AG08395 (cell line): ENCODE data around the gene IL17RD.

Experiments
- DNase-seq: peaks from one replicate; pipeline ENCODE4 v3.0.0; 2012; ENCODE audit warnings: mixed read lengths, low spot score

Gene IL17RD

GRCh38 chr3:57130571-57131209, 34.5 kb downstream of the IL17RD start:
- DNase-seq = no peak

GRCh38 chr3:57128826-57129667, 36.1 kb downstream of the IL17RD start:
- peak; percentile 28 for DNase-seq

GRCh38 chr3:57127891-57128518, 37.1 kb downstream of the IL17RD start:
- peak; percentile 78 for DNase-seq

GRCh38 chr3:57126244-57126643, 38.9 kb downstream of the IL17RD start:
- no peak for DNase-seq

GRCh38 chr3:57120451-57121174, 44.5 kb downstream of the IL17RD start:
- no peak for DNase-seq

- DNase-seq = no peak
Measured at GRCh38 chr3:57120040-57120439, 45.1 kb downstream of the IL17RD start.

GRCh38 chr3:57118254-57118653, 46.9 kb downstream of the IL17RD start:
- no peak for DNase-seq

- no peak for DNase-seq
Measured at GRCh38 chr3:57116501-57116900, 48.7 kb downstream of the IL17RD start.

GRCh38 chr3:57112206-57112605, 52.9 kb downstream of the IL17RD start:
- no peak for DNase-seq

- no peak for DNase-seq
Measured at GRCh38 chr3:57110798-57111197, 54.4 kb downstream of the IL17RD start.

- DNase-seq = no peak
Measured at GRCh38 chr3:57110214-57110613, 54.9 kb downstream of the IL17RD start.

GRCh38 chr3:57109437-57110199, 55.5 kb downstream of the IL17RD start:
- no peak for DNase-seq

- DNase-seq = no peak
Measured at GRCh38 chr3:57108684-57109083, 56.5 kb downstream of the IL17RD start.

GRCh38 chr3:57105585-57105984, 59.6 kb downstream of the IL17RD start:
- DNase-seq = no peak

GRCh38 chr3:57100046-57100695, 65.0 kb downstream of the IL17RD start:
- peak; percentile 81 for DNase-seq

- DNase-seq = no peak
Measured at GRCh38 chr3:57098418-57099310, 66.5 kb downstream of the IL17RD start.

GRCh38 chr3:57097536-57097935, 67.6 kb downstream of the IL17RD start:
- DNase-seq = no peak

- DNase-seq = no peak
Measured at GRCh38 chr3:57095363-57095762, 69.8 kb downstream of the IL17RD start.

GRCh38 chr3:57094575-57094974, 70.6 kb downstream of the IL17RD start:
- DNase-seq = peak; percentile 27

GRCh38 chr3:57093971-57094535, 71.1 kb downstream of the IL17RD start:
- DNase-seq = no peak
